Measurements from ENCODE around the gene ZNF618.

Gene ZNF618

GRCh38 chr9:114046237-114046755 is 170.2 kb downstream of the ZNF618 start:
- no peak for DNase-seq

DNA sequence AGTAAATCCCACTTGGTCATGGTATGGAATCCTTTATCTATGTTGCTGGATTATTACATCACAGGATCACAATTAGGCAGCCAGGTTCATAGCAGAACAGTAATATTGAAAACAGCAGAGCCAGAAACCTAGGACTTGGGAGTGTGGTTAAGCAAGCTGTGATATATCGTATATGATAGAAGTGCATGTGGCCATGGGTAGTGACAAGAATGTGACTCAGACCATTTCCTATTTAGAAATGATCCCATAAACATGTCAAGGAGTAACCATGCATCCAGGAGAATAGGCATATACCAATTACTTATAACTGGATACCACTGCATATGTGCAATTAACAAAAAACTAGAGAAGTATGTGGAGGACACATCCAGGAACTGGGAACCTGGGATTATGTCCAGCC is 170.8 kb downstream of the ZNF618 start:
- no peak for DNase-seq

- DNase-seq: peak; percentile 35
Observed at GRCh38 chr9:114047717-114048116, 171.6 kb downstream of the ZNF618 start.

DNA sequence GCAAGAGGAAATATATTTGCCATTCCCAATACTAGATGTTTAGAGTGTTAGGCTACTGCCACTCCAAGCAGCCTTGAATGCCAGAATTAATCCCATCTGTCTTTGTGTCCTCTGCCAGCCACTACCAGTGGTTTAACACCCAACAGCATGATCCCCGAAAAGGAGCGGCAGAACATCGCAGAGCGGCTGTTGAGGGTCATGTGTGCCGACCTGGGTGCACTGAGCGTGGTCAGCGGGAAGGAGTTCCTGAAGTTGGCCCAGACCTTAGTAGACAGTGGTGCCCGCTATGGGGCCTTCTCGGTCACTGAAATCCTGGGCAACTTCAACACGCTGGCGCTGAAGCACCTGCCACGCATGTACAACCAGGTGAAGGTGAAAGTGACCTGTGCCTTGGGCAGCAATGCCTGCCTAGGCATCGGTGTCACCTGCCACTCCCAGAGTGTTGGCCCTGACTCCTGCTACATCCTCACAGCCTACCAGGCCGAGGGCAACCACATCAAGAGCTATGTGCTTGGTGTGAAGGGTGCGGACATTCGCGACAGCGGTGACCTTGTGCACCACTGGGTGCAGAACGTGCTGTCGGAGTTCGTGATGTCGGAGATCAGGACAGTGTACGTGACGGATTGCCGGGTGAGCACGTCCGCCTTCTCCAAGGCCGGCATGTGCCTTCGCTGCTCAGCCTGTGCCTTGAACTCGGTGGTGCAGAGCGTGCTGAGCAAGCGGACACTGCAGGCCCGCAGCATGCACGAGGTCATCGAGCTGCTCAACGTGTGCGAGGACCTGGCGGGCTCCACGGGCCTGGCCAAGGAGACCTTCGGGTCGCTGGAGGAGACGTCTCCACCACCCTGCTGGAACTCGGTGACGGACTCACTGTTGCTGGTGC is 172.7 kb downstream of the ZNF618 start:
- peak; percentile 46 for DNase-seq

- DNase-seq: peak; percentile 17
Observed at GRCh38 chr9:114049441-114050225, 173.5 kb downstream of the ZNF618 start.

DNA sequence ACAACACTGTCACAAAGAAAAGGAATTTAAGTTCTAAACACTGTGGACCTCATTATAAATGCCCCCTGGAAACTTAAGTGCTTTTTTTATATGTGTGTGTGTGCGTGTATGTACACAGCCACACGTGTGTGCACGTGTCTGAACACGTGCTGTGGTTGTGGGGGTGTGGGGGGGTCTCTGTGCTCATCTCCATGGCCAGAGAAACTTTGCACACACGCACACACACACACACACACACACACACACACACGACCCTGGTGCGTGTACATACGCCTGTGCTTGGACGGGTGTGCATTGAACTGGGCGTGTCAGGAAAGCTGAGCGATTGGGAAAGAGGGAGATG is 174.1 kb downstream of the ZNF618 start:
- DNase-seq: no peak

DNA sequence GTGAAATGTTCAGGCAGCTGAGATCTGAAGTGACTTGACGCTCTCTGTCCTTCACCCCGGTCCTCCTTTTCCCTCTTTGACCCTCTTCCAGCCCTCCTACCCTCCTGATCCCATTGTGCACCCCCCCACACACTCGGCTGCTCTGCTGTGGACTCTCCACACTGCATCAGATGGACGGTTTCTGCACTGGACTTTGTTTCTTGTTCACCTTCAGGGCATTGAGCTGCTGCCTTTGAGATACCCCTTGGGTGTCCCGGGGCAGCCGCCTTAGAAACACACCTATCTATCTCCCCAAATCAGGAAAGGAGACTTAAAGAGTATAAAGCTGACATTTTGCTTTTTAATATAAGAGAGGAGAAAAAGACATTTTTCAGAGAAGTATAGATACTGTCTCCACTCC is 174.5 kb downstream of the ZNF618 start:
- DNase-seq: no peak

- DNase-seq: no peak
Observed at GRCh38 chr9:114051281-114051680, 175.2 kb downstream of the ZNF618 start.

GRCh38 chr9:114051706-114052105 is 175.6 kb downstream of the ZNF618 start:
- DNase-seq: no peak

DNA sequence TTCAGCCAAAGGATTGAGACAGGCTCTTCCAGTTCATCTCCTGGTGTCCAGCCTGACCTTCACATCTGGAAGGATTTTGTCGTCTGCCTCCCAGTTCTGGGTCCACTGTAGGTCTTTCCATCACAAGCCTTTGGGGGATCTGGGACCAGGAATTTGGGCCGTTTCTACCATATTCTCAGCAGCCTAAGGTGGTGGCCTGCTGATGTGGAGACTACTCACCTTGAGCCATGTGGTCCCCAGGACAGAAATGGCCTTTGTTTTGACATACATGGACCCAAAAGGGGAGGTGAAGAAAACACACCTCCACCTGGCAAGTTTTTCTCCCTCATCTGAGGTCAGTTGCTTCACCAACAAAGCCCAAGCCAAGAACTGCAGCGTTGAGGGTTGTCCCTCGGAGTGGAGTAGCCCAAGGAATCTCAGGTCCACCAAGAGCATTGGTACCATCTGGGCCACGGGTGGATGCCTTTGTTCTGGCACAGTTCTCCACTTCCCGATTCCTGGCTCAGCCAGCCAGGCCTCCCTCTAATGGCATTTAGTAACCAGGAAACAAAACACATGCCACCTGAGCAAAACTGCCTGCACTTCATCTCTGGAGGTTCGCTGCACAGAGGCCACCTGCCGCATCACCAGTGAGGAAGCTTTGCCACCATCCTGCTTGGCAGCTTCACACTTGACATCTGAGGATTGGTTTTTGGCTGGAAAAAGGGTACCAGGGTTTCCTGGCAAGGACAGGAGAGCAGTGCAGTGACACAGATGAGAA is 177.3 kb downstream of the ZNF618 start:
- DNase-seq: no peak

DNA sequence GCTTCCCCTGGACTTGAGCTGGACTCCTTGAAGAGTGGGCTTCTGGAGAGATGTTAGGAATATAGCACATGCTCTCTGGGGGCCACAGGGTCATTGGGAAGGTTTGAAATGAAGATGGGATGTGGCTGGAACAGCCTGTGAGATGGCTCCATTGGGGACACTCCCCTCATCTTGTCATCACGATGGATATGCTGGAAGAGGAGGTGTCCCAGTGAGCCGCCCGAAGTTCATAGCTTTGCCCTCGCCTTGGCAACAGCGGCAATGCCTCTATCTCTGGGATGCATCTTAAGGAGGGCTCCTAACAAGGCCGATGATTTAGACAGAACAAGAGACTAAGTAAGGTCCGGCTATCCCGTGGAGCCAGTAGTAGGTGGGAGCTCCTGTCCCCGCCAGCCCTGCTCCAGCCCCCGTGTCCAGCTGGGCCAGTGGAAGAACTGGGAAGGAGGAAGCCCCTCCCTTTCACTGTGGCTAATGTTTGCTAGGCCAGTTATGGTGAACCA is 178.1 kb downstream of the ZNF618 start:
- DNase-seq: peak; percentile 30

DNA sequence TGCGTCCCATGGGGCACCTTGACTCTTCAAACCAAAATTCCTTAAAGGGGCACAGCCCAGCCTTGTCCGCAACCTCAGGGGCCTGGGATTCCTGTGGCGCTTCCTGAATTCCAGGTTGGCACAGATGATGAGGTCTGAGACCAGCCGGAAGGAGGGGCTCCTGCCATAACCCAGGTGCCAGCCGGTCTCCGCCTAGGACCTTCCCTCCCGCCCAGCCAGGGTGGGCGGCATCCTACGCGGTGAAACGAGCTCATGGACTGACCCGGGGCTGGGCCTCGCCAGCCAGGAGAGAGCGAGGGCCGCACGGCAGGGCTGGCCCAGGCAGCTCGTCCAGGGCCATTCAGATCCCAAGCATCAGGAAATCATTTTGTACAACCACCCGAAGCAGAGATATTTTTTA is 179.0 kb downstream of the ZNF618 start:
- DNase-seq: no peak

GRCh38 chr9:114055894-114056293 is 179.8 kb downstream of the ZNF618 start:
- DNase-seq: no peak

GRCh38 chr9:114056527-114056926 is 180.4 kb downstream of the ZNF618 start:
- DNase-seq: no peak

- DNase-seq: no peak
Observed at GRCh38 chr9:114057161-114057885, 181.2 kb downstream of the ZNF618 start.

- DNase-seq: no peak
Observed at GRCh38 chr9:114058688-114059046, 182.6 kb downstream of the ZNF618 start.

- no peak for DNase-seq
Observed at GRCh38 chr9:114059047-114059803, 183.1 kb downstream of the ZNF618 start.

- no peak for DNase-seq
Observed at GRCh38 chr9:114060070-114060469, 184.0 kb downstream of the ZNF618 start.

DNA sequence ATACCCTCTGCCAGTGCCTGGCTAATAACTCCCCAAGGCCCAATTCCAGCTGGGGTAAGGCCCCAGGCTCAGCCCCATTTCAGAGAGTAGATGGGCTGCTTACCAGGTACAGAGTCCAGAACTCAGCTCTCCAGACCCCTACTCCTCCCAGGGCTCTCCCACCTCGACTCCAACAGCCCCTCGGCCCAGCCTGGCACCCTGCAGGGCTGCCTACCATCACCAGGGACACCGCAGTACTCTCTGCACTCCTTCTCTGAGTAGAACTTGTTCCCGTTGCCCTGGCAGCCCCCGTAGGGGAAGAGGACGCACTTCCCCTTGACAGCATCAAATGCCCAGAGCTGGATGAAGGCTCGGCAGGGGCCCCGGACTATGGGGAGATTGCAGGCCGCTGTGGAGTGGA is 184.6 kb downstream of the ZNF618 start:
- DNase-seq: no peak

DNA sequence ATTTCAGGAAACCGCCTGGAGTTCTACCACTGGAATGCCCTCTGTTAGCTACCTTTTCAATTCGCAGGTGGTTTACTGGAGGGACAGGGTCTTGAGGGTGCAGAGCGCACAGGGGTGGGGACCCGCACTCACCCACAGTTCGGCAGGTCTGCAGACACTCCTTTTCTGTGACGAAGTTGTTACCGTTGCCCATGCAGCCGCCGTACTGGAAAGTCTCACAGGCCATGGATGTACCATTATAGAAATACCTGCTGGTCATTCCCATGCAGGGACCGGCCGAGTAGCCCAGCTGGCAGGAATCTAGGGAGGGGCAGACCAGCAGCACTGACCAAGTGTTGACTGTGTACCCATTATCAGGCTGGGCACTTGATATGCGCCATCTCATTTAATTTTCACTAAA is 185.2 kb downstream of the ZNF618 start:
- DNase-seq: no peak

- DNase-seq: no peak
Observed at GRCh38 chr9:114061830-114062474, 185.8 kb downstream of the ZNF618 start.

Data from activated CD8-positive, alpha-beta memory T cell treated with anti-CD3 and anti-CD28 coated beads for 24 hours (primary cell).